HEK293T (cell line): Measurements from ENCODE around the gene PLXNA2.

Source experiments
- ARNT ChIP-seq: fragments of 450-650 bp; IDR thresholded peaks from 2 replicates; pipeline ENCODE4 v1.6.1; 2017; ENCODE audit warnings: mild to moderate bottlenecking
- BHLHE40 ChIP-seq: fragments of 450-650 bp; IDR thresholded peaks from 2 replicates; pipeline ENCODE4 v1.6.1; 2016; ENCODE audit warnings: mild to moderate bottlenecking, moderate library complexity, borderline replicate concordance
- ELF4 ChIP-seq: fragments of 450-650 bp; IDR thresholded peaks from 2 replicates; pipeline ENCODE4 v1.6.1; 2017; ENCODE audit warnings: antibody characterized with exemption
- FOXA1 ChIP-seq: fragments of 450-650 bp; IDR thresholded peaks from 2 replicates; pipeline ENCODE4 v1.6.1; 2016; ENCODE audit warnings: mild to moderate bottlenecking
- FOXK2 ChIP-seq: fragments of 450-650 bp; IDR thresholded peaks from 2 replicates; pipeline ENCODE4 v1.6.1; 2016; ENCODE audit warnings: mild to moderate bottlenecking
- FOXM1 ChIP-seq: fragments of 450-650 bp; IDR thresholded peaks from 2 replicates; pipeline ENCODE4 v1.6.1; 2017; ENCODE audit warnings: mild to moderate bottlenecking, borderline replicate concordance
- HDGF ChIP-seq: fragments of 450-650 bp; IDR thresholded peaks from 2 replicates; pipeline ENCODE4 v1.6.1; 2017; ENCODE audit warnings: antibody characterized with exemption, borderline replicate concordance
- LEF1 ChIP-seq: fragments of 450-650 bp; IDR thresholded peaks from 2 replicates; pipeline ENCODE4 v1.6.1; 2017; ENCODE audit warnings: mild to moderate bottlenecking, borderline replicate concordance
- NFRKB ChIP-seq: fragments of 450-650 bp; IDR thresholded peaks from 2 replicates; pipeline ENCODE4 v1.6.1; 2016; ENCODE audit warnings: mild to moderate bottlenecking, moderate library complexity
- PKNOX1 ChIP-seq: fragments of 450-650 bp; IDR thresholded peaks from 2 replicates; pipeline ENCODE4 v1.6.1; 2016
- SUZ12 ChIP-seq: fragments of 450-650 bp; IDR thresholded peaks from 2 replicates; pipeline ENCODE4 v1.6.1; 2016; ENCODE audit warnings: mild to moderate bottlenecking
- TARDBP ChIP-seq: fragments of 450-650 bp; IDR thresholded peaks from 2 replicates; pipeline ENCODE4 v1.6.1; 2016
- ZNF384 ChIP-seq: fragments of 450-650 bp; IDR thresholded peaks from 2 replicates; pipeline ENCODE4 v1.6.1; 2016

GRCh38 chr1:208105756-208106155 is 138.4 kb downstream of the PLXNA2 start:
- TF ChIP-seq PKNOX1: no peak
- TF ChIP-seq FOXA1: no peak
- TF ChIP-seq BHLHE40: no peak
- TF ChIP-seq ELF4: no peak
- no peak for TF ChIP-seq NFRKB
- TF ChIP-seq ZNF384: no peak
- TF ChIP-seq ARNT: no peak
- no peak for TF ChIP-seq LEF1
- TF ChIP-seq FOXM1: no peak
- TF ChIP-seq FOXK2: no peak
- TF ChIP-seq HDGF: no peak
- no peak for TF ChIP-seq TARDBP
- no peak for TF ChIP-seq SUZ12
